ENCODE data around the gene LRRC53.

The LRRC53 gene

DNA sequence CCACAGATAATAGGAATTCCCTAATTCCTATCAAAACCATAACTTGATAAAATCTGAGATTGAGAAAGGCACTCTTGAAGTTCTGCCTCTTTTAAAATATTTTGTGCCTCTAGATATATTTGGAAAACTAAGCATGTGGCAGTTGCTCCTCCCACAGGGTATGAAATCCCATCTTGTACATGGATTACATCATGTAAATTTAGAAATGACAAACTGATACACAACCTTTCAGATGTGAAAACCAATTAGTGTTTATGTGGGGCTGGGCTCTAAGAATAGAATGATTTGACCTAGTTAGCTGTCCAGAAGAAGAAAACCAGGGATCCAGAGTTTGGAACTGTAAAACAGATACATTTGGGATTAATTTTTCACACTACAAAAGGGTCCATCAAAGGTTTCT is 15.7 kb downstream of the LRRC53 start:
- no peak for DNase-seq (ENCODE audit: low read depth)

DNA sequence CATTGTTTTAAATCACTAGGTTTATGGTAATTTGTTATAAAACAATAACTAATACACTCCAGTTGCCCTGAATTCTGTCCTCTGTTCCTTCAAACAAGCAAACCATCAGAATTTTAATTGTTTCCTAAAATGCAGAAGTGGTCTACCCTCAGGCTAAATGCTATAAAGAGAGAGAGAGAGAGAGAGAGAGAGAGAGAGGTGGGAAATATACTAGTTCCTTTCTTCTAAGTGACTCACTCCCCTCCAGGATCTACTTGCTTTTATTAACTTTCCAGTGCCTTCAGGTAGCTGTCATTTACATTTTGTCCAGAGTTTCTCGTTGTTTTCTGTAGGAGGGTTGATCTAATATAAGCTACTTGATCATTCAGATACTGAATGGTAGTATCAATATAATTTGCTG is 26.4 kb downstream of the LRRC53 start:
- no peak for DNase-seq (ENCODE audit: low read depth)

DNA sequence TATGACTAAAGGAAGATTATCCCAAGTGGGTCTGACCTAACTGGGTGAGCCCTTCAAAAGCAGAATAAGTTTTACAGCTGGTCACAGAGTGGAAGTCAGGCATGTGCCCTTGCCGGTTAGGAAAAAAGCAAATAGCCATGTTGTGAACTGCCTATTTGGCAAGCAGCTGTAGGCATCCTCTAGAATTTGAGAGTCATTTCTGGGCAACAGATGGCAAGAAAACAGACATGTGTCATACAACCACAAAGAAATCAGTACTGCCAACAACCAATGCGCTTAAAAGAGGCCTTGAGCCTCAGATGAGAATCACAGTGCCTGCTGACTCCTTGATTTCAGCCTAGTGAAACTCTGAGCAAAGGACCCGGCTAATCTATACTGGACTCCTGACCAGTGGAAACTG is 26.8 kb downstream of the LRRC53 start:
- DNase-seq (ENCODE audit: low read depth): no peak

DNA sequence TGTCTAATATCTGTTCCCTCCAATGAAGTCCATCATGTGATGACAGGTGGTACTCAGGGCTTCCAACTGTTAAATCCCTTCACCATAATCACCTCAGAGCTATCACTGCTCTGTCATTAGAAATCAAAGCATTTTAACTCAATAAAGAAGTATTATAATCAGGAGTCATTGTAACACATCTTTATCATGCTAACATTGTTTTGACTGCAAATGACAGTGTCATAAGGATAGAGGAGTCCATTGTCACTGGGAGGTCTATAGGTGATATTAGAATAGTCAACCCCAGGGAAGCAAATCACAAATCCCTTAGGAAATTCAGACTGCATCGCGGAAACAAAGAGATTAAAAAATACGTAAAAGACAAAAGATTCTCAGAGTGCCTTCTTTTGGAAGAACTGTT is 30.8 kb downstream of the LRRC53 start:
- DNase-seq (ENCODE audit: low read depth): no peak

DNA sequence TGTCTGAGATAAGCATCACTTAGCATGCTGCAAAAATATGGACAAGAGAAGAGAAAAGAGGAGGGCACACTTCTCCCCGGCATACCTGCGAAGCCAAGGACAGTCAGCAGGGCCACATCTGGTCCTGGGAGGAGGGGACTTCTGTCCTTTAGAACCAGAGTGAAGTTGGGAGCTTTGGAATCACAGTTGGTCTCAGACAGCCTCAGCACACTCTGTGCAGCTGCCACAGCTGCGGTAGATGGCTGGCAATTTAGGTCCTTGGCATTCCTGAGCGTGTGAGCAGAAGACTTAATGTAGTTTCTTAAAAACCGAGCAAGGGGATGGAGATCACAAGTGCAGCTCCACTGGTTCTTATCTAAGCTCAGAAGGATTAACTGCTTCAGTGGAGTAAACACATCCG is 32.3 kb downstream of the LRRC53 start:
- no peak for DNase-seq (ENCODE audit: low read depth)

DNA sequence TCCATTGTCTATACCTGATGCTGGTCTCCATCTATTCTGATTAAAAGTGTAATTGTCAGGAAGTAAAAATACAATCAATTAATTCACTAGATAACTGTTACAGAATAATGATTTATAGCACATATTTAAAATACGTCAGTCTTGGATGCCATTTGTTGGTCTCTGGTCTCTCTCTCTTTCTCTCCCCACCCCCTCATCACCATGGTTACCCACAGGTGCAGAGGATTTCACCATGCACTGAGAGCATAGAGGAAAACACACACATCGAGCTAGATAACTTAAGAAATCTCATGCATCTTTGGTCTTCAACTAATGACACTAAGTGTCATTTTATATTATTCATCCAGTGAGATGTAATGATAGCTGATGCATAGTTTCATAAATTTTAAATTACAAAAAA is 33.4 kb downstream of the LRRC53 start:
- no peak for DNase-seq (ENCODE audit: low read depth)

DNA sequence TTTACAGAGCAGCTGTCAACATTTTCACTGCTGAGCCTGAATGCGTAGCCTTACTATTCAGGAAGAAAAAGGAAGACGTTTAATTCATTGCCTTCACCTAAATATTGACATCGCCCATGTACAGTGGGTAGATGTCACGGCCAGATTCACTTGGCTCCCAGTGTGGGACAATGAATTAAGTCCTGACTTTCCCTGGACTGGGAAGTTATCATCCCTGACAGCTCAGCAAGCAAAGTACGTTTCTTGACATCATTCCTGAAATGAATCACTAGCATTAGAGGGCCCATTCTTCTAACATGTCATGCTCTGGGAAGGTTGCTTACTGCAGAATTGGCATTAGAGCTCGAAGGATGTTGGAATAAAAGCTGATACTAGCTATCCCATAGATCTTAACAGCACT is 37.8 kb downstream of the LRRC53 start:
- DNase-seq (ENCODE audit: low read depth): no peak

DNA sequence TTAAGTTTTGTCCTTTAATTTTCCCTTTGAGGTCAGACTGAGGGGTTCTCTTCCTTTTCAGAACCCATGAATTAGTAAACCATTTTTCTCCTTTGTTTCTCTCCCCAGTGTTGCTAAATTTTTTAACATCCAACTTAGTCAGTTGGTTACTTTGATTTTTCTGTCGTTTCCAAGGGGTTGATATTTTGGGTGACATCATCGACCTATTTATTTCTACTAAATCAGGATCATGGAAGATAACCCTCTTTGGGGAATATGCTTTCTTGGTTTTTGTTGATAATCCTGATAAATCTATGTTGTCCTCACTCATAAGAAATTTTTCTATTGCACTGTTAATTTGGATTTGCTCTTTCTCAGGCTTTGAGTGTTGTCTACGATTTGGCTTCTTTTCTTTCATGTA is 40.9 kb downstream of the LRRC53 start:
- no peak for DNase-seq (ENCODE audit: low read depth)

DNA sequence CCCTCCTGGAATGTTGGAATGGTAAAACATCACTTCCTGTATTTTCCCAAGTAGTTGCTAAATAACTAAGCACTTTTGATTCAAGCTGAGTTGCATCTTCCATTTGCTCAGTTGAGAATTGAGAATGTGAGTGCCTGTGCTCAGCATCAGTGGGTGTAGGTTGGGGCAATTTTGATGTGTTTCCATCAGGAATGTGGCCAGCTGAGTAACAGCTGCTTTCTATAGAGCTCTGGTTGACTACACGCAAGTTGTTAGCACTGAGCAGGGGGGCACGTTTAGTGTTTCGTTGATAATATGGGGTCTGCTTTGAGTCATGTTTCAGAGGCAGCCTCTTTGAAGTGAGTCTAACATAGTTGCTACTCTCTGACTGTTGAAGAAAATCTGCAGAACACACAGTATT is 41.5 kb downstream of the LRRC53 start:
- DNase-seq (ENCODE audit: low read depth): no peak

DNA sequence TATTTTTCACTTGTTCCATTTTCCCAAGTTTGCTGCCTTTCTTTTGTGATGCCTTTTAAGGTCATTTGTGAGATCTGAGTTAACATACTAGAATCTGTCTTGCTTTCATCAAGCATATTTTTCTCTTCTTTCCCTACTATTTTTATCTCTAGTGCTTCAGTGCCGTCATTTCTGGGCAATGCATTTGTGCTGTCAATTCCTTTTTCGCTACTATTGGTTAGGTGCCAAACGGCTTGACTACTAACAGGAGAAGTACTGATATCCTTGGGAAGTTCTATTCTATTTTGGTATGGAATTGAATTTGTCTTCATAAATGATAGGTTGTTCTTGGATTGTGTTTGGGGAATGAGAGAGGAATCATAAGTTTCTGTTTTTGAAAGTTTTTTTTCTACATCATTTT is 42.2 kb downstream of the LRRC53 start:
- DNase-seq (ENCODE audit: low read depth): no peak

DNA sequence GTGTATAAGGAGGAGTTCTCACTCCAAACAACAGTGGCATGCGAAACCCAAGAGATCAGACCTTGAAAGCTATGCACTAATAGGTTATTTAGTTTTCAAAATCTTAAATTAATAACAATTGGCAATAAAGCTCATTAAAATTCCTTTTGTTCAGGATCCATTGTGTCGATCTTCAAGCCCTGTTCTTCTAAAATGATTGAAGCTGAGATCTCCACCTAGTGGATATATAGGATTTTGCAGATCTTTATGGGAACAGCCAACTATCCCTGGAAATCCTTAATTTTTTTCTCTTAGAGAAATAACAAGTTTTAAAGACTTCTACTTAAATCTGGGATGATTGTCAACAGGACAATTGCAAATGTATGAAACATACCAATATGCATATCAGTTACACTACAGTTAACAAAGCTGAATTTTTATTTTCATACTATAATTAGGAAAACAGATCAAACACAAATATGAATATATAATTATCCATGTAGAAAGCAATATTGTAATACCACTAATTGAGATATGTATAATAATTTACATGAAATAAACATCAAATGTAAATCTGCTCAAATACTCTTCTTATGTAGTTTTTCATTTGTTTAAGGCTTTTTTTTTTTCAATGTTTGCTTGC is 43.3 kb downstream of the LRRC53 start:
- no peak for DNase-seq (ENCODE audit: low read depth)

DNA sequence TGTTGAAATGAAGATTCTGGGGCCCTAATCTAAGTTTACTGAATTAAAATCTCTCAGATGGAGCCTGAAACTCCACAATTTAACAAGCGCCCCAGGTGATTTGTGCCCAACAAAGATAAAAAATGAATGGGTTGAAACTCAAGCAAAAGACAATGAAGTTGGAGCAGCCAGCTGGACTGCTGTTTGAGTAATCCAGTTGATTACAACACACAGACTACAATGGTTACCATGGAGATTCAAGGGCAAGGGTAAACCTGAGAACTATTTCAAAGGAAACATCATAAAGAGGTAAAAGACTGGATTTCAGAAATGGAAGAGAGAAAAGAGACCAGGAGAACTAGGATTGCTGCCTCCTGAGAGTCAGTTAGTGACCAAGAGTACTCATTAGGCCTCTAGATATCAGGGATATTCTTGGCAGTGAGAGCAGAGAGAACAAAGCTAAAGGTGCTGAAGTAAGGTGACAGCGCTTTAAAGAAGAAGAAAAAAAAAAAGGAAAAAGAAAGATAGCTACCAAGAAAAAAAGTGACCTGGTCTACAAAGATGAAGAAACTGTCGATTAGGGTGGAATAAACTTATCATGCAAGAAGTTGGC is 44.5 kb downstream of the LRRC53 start:
- no peak for DNase-seq (ENCODE audit: low read depth)

DNA sequence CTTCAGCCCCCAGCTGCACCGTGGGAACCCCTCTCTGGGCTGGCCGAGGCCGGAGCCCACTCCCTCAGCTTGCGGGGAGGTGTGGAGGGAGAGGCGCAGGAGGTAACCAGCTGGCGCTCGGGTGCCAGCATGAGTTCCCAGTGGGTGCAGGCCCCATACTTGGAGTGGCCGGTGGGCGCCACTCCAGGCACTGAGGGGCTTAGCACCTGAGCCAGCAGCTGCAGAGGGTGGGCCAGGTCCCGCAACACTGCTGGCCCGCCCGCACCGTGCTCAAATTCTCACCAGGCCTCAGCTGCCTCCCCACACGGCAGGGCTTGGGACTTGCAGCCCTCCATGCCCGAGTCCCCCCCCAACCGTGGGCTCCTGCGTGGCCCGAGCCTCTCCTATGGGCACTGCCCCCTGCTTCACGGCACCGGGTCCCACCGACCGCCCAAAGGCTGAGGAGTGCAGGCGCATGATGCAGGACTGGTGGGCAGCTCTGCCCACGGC is 47.2 kb downstream of the LRRC53 start:
- no peak for DNase-seq (ENCODE audit: low read depth)

DNA sequence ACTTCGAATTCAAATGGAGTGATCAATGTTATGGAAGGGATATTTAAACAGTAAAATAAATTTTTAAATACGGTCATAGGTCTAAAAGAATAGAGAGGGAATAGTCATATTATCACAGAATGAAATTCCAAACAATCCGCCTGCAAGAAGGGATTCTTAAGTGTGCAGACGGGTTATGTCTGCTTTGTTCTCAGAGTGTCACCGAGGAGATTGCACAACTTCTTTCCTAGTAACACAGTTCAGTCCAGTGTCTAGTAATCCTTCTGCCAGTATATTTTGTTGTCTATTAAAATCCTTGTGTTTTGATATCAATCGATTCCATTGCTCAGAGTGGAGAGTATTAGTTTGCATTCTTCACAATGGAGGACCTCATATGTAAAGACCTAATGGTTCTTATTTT is 48.4 kb downstream of the LRRC53 start:
- DNase-seq (ENCODE audit: low read depth): no peak

DNA sequence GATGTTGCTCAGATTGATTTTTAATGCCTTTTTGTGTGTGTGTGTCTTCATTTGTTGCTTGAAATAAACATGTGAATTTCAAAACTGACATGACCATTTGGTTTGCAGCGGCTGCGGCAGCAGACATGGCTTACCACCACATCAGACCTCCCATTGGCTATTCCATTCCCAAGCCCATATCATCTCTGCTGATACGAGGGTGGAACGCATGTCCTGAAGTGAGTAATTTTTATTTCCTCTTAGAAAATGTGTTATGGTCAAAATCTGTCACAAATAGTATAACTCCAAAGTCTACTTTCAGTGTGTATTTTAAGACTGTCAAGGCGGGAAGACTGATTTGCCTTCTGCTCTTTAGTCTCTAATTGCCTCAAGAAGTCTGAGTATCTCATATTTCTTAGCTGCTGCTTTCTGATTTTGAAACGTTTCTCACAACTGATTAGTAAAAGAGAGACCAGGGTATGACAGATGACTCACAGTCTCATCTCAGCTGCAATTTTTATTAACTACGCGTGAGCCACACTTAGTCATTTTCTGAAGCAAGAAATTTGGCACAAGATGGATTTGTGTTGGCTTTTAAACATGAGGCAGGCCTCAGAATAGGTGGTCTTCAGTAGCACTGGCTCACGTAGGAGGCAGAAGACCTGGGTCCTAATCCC is 49.0 kb downstream of the LRRC53 start:
- no peak for DNase-seq (ENCODE audit: low read depth)

DNA sequence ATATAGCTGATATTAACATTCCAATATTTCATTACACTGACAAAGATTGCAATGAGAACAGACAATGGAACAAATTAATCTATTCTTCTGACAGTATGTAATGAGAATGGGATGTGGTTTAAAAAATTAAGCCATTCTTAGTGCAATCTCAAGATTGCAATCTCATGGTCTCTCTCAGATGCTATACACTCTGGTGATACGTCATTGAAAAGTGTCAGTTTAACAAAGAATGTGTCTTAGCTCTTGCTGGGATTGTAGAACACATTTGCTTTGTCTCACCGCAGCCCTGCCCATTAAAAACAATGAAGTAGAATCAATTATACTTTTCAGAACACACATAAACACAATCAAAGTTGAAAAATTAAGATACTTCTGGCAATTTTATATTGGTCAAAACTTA is 55.2 kb downstream of the LRRC53 start:
- DNase-seq (ENCODE audit: low read depth): no peak

DNA sequence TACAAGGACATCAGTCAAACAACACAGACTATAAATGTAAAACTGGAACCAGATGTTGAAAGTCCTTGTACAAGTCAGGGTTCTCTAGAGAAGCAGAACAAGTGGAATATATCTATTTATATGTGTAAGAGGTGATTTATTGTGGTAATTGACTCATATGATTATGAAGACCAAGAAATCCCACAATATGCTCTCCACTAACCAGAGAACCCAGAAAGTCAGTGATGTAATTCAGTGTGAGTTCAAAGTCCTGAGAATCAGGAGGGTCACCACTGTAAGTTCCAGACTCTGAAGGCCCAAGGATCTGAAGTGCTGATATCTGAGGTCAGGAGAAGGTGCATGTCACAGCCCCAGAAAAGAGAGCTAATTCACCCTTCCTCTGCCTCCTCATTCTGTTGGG is 57.0 kb downstream of the LRRC53 start:
- DNase-seq (ENCODE audit: low read depth): no peak

DNA sequence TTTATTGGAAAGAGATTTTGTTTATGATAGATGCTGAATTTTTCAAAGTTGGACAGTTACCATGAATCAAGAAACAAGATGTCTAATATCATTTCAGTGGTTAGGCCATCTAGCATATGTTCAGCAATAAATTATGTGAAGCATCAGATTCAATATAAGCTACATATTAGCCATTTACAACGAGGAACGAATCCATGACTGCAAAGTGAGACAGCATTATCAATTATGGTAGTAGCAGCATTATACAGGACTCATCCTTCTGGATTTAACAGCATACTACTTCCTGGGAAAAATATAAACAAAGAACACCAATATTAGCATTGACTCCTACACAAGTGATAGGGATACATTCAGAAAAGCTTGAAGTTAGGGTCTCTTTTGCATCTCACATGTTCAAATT is 59.1 kb downstream of the LRRC53 start:
- DNase-seq (ENCODE audit: low read depth): no peak

DNA sequence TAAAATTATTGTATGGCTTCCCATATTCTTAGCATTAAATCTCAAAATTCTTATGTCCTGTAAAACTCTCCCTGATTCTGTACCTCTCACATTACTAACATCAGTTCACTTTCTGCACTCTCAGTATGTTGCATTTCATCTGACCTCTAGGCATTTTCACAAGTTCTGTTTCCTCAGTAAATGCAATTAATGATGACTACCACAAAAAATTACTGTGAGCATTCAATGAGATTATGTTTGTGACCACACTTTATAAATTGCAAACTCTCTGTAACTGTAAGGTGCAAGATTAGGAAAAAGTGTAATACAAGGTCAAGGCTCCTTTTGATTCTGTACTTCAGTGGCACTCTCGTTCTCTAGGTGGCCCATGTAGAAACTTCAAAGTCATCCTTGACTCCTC is 60.4 kb downstream of the LRRC53 start:
- DNase-seq (ENCODE audit: low read depth): no peak

DNA sequence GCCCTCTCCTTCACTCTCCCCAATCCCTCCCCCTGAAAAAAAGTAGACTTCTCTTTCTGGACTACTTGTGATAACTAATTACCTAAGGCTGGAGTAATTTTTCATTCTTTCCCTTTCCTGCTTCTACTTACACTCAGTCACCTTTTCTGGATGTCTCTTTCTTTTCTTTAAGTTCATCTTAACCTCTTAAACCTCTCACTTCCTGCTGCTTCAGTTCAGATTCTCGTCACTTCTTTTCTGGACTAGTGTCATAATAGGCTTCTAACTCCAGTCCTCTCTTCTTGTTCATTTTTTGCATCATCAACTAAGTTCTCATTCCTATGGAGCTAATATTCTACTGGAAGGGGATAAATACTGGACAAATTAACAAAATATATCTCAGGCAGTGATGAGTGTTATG is 75.4 kb downstream of the LRRC53 start:
- DNase-seq (ENCODE audit: low read depth): no peak

DNA sequence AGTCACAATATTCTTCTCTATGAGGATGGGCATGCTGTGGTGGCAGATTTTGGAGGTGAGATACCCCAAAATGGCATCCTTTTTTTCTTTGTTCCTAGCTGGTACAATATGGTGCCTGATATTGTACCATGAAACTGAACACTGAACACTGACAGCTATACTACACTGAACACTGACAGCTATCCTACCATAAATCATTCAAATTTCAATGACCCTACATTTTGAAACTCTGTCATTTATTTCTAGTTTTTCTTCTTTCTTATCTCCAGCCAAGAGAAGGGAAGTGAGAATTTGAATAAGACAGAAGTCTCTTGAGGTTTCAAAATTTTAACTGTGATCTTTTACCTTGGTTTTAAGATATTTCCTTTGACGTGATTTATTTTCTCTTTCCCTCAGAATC is 76.3 kb downstream of the LRRC53 start:
- DNase-seq (ENCODE audit: low read depth): no peak

DNA sequence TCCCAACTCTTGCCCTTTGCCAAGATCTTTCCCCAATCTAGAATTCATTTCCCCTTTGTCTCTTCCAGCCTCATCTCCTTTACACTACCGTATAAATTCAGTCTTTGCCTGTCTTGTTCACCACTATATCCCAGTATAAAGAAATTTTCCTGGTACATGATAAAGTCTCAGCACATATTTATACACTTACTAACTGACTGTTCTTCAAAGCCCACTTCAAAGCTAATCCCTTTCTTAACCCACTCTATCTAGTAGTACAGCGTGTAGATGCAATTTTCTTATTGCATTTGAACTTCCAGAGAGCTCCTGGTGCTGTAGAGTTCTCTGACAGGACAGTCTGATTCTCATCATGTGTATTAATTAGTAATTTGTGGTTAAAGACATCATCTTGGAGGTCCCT is 78.1 kb downstream of the LRRC53 start:
- no peak for DNase-seq (ENCODE audit: low read depth)

DNA sequence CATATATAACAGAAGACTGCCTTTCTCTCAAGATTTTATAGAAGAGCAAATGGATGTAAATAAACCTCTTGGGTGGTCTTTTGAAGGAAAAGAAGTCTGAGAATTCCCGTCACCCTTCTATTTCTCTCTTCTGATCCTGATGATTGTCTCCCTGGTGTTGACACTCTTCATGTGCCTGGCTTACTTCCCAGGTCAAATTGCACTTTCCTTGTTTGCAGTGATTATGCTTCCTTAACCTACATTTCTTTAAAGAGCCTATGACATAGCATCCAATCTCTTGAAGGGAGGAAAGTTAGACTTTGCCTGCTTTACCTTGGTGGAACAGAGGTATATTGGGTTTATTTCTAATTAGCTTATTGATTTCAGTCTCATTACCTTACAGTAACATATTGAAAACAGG is 80.1 kb downstream of the LRRC53 start:
- DNase-seq (ENCODE audit: low read depth): no peak

DNA sequence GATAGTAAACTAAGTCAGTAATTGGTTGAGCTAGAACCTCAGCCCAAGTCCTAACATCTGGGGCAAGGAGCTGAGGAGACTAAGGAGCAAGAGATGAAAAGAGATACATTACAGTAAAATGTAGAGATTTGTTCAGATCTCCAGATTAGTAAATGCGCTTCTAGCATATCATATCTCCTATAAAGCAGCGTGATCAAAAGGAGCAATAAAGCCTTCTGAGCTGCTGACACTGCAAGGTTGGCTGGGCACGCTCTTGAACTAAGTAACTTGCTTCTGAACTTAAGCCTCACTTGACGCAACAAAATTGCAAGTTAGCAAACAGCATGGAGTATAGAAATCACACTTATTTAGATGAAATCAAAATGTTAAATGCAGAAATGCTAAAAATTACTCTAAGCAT is 80.9 kb downstream of the LRRC53 start:
- no peak for DNase-seq (ENCODE audit: low read depth)

Data from activated T-cell treated with anti-CD3 and anti-CD28 coated beads for 1 hour (primary cell).